Measurements from ENCODE around the gene OPRD1.

- TF ChIP-seq EZH2 (IDR thresholded peaks at IDR 0.05; ENCODE audit: borderline replicate concordance, low read depth, low read length, poor library complexity, severe bottlenecking), result no peak
- no peak for TF ChIP-seq CTCF (conservative IDR thresholded peaks at IDR 0.05; ENCODE audit: low read depth, low read length)
Observed at GRCh38 chr1:28887835-28888682, 76.1 kb downstream of the OPRD1 start.

Measured in A673 (cell line).